K562 (cell line): ENCODE measurements around the gene HP1BP3. TPM values are rescaled to one million over a fixed set of nuclear protein-coding genes. Genes with fewer than 3 reads are reported as not detected.

ENCODE experiments used
- ATAC-seq: fragments of 200-7000 bp; cut with Tn5 transposase; 3 replicates; pipeline ENCODE4 v1.9.1; 2020; ENCODE audit warnings: moderate library complexity
- BruUV-seq: library from RNA; stranded (reverse); fragments of 400-500 nt; replicated peaks from 2 replicates; lab custom pipeline; 2021; lab: Mats Ljungman, UMichigan
- CTCF ChIA-PET: fragments of 300-600 bp; formaldehyde crosslinking; extraction: SDS; loops from one replicate; lab custom pipeline; 2021; ENCODE audit warnings: low intra/inter-chr PET ratio; lab: Yijun Ruan, JAX
- POLR2A ChIA-PET: fragments of 300-600, 350-650 bp; sonication (Branson Sonifier 250); formaldehyde crosslinking; extraction: SDS; loops from one replicate; lab custom pipeline; 2021; ENCODE audit warnings: antibody characterized with exemption, inconsistent platforms; lab: Yijun Ruan, JAX
- DNase-seq, 4 experiments: peaks; one replicate each; pipeline versions ENCODE4 v3.0.0 to v3.0.0-alpha.2; 2011 to 2018; ENCODE audit warnings: low spot score in 3 of 4, mixed read lengths in 3 of 4; ENCODE audit errors: extremely low read depth in 1 of 4
- FAIRE-seq: peaks from 2 replicates; lab custom pipeline; 2011; peaks lifted over from hg19 to GRCh38; lab: Jason Lieb, UNC
- H2AFZ ChIP-seq: 2 replicates; pipeline ENCODE4 v1.6.0; 2011; ENCODE audit warnings: low read depth, low read length, control low read depth, inconsistent platforms
- H3K27ac ChIP-seq: fragments of 200-600 bp; 3 replicates; pipeline ENCODE4 v1.8.0; 2011; ENCODE audit warnings: low read depth, mild to moderate bottlenecking, control low read depth, inconsistent platforms, low read length, moderate library complexity, mixed read lengths; ENCODE audit errors: extremely low read depth
- H3K27me3 ChIP-seq, 2 experiments: fragments of 300-600 bp in 1 of 2; 2 replicates in 1 of 2; 3 replicates in 1 of 2; pipeline versions ENCODE4 v1.6.0 to v1.8.0; 2011; ENCODE audit warnings: inconsistent platforms in 2 of 2, low read length in 2 of 2, mild to moderate bottlenecking in 1 of 2, mixed read lengths in 1 of 2, moderate library complexity in 1 of 2; ENCODE audit not compliant: control insufficient read depth in 2 of 2, insufficient read depth in 2 of 2
- H3K36me3 ChIP-seq: fragments of 300-600 bp; 3 replicates; pipeline ENCODE4 v1.8.0; 2011; ENCODE audit warnings: mild to moderate bottlenecking, low read length, inconsistent platforms; ENCODE audit not compliant: control insufficient read depth, insufficient read depth
- H3K4me1 ChIP-seq, 2 experiments: fragments of 200-600 bp in 1 of 2; replicated peaks in 1 of 2; 2 replicates in 1 of 2; 3 replicates in 1 of 2; pipeline versions ENCODE4 v1.5.1 to v1.8.0; 2011; ENCODE audit warnings: inconsistent platforms in 2 of 2, low read length in 2 of 2, mild to moderate bottlenecking in 1 of 2, mixed read lengths in 1 of 2, moderate library complexity in 1 of 2; ENCODE audit not compliant: control insufficient read depth in 2 of 2, insufficient read depth in 2 of 2
- H3K4me2 ChIP-seq: 2 replicates; pipeline ENCODE4 v1.6.1; 2011; ENCODE audit warnings: low read length, control low read depth, inconsistent platforms, mixed read lengths; ENCODE audit not compliant: insufficient read depth
- H3K4me3 ChIP-seq: fragments of 200-600 bp; sonication (generic), shearing (Covaris generic); 2 replicates; pipeline ENCODE4 v1.5.1; 2016; ENCODE audit warnings: control low read depth, inconsistent platforms
- H3K79me2 ChIP-seq: fragments of 200-600 bp; 3 replicates; pipeline ENCODE4 v1.8.0; 2011; ENCODE audit warnings: low read length, inconsistent platforms; ENCODE audit not compliant: control insufficient read depth, insufficient read depth
- H3K9ac ChIP-seq, 2 experiments: 2 replicates each; pipeline versions ENCODE4 v1.6.0 to v1.6.1; 2011; ENCODE audit warnings: low read depth in 2 of 2, low read length in 2 of 2, control low read depth in 1 of 2, inconsistent platforms in 1 of 2, mild to moderate bottlenecking in 1 of 2, mixed read lengths in 1 of 2; ENCODE audit not compliant: insufficient read depth in 1 of 2
- H3K9me1 ChIP-seq: one replicate; pipeline ENCODE4 v1.6.0; 2011; ENCODE audit warnings: inconsistent platforms, mild to moderate bottlenecking, low read length, moderate library complexity; ENCODE audit not compliant: control insufficient read depth, insufficient read depth
- H3K9me3 ChIP-seq: replicated peaks from 2 replicates; pipeline ENCODE4 v1.5.1; 2011; ENCODE audit warnings: low read depth, low read length, inconsistent platforms; ENCODE audit not compliant: control insufficient read depth, insufficient read depth
- H4K20me1 ChIP-seq: replicated peaks from 2 replicates; pipeline ENCODE4 v1.6.1; 2011; ENCODE audit warnings: low read length, inconsistent platforms, mixed read lengths; ENCODE audit not compliant: control insufficient read depth, insufficient read depth
- GTF2E2 ChIP-seq: fragments of 200-800 bp; sonication (Bioruptor generic); IDR thresholded peaks from 2 replicates; pipeline ENCODE4 v1.6.1; 2016; ENCODE audit warnings: missing genetic modification characterization, missing compliant biosample characterization
- HOXB6 ChIP-seq: fragments of 250-450 bp; sonication (Bioruptor Pico); IDR thresholded peaks from 2 replicates; pipeline ENCODE4 v1.5.1; 2022; ENCODE audit warnings: mild to moderate bottlenecking, borderline replicate concordance
- HSF4 ChIP-seq: fragments of 250-450 bp; sonication (Bioruptor Pico); IDR thresholded peaks from 2 replicates; pipeline ENCODE4 v2.1.2; 2022; ENCODE audit warnings: mild to moderate bottlenecking, moderate library complexity, borderline replicate concordance
- KLF1 ChIP-seq: fragments of 450-650 bp; IDR thresholded peaks from 2 replicates; pipeline ENCODE4 v1.6.1; 2016; ENCODE audit warnings: missing genetic modification characterization, missing compliant biosample characterization
- PRMT5 ChIP-seq: sonication (generic); formaldehyde crosslinking; IDR thresholded peaks from 2 replicates; pipeline ENCODE4 v1.5.0; 2020; ENCODE audit warnings: missing genetic modification reagents
- SRSF9 ChIP-seq: fragments of 200-400 bp; formaldehyde crosslinking; IDR thresholded peaks from 2 replicates; pipeline ENCODE4 v1.6.1; 2017; ENCODE audit warnings: low read depth, low read length, borderline replicate concordance
- STAT5A ChIP-seq: IDR thresholded peaks from 2 replicates; pipeline ENCODE4 v1.6.1; 2012; ENCODE audit warnings: low read length, inconsistent platforms, borderline replicate concordance
- TBL1XR1 ChIP-seq, 2 experiments: IDR thresholded peaks; 2 replicates each; pipeline ENCODE4 v1.6.1; 2012; ENCODE audit warnings: improper control_type of control experiment in 2 of 2, low read length in 2 of 2, mild to moderate bottlenecking in 1 of 2
- TEAD2 ChIP-seq: fragments of 450-650 bp; IDR thresholded peaks from 2 replicates; pipeline ENCODE4 v1.6.1; 2016; ENCODE audit warnings: missing genetic modification characterization, control low read depth, missing compliant biosample characterization
- ZNF224 ChIP-seq: sonication (generic); formaldehyde crosslinking; IDR thresholded peaks from 2 replicates; pipeline ENCODE4 v1.8.0; 2022; ENCODE audit warnings: mild to moderate bottlenecking, missing genetic modification reagents
- ZNF431 ChIP-seq: sonication (generic); formaldehyde crosslinking; IDR thresholded peaks from 2 replicates; pipeline ENCODE4 v1.8.0; 2022; ENCODE audit warnings: mild to moderate bottlenecking, missing genetic modification reagents
- WGBS: fragments of 100-300 bp; shearing (Covaris generic); methylation state at CpG from one replicate; pipeline ENCODE4 v1.1.6; 2016; ENCODE audit warnings: low coverage, mixed read lengths; ENCODE audit not compliant: insufficient coverage; ENCODE audit errors: missing lambda C conversion rate; 5-methylcytosine and 5-hydroxymethylcytosine counted together
- in situ Hi-C: fragments of 300-500 bp; cut with MboI; formaldehyde crosslinking; loops from 4 replicates; pipeline ENCODE4 v1.15.0; 2018; ENCODE audit warnings: inconsistent platforms, mixed read lengths
- intact Hi-C: fragments of 100-400 bp; cut with micrococcal nuclease; formaldehyde crosslinking; loops from 2 replicates; pipeline ENCODE4 v1.14.2; 2022
- polyA plus RNA-seq, 8 experiments: library from polyadenylated mRNA; depleted of rRNA in 4 of 8; stranded (reverse) in 5 of 8; unstranded in 3 of 8; fragments of >200 nt; fragmentation: Nextera tagmentation in 2 of 8; fragmentation: Illumina TruSeq in 1 of 8; extraction: Ambion mirVana in 2 of 8; extraction: Trizol in 1 of 8; gene quantifications; 2 replicates each; pipeline versions ENCODE4 v1.2.1 to v1.2.3, GENCODE V29; 2011 to 2014; ENCODE audit warnings: inconsistent platforms in 1 of 8, missing spikeins in 1 of 8
- total RNA-seq, 7 experiments: library from RNA; depleted of rRNA in 6 of 7; stranded (reverse); fragments of >200 nt in 6 of 7; fragmentation: Illumina TruSeq in 2 of 7; extraction: Trizol in 2 of 7; gene quantifications; 2 replicates each; pipeline versions ENCODE4 v1.2.1 to v1.2.3, GENCODE V29; 2011 to 2021; ENCODE audit warnings: low replicate concordance in 1 of 7

Gene HP1BP3
- total and polyA plus RNA-seq, 9 of the 15 experiments (the other 6 are each of a cell fraction or from before 2014, with no cell fraction given): 57.3 to 513 (median 240) TPM

- CTCF ChIA-PET: no interaction called here
- intact Hi-C loops: no loop called here
- Histone ChIP-seq H3K27me3 (no peaks in the 10 kb centered on the region), H3K4me2 (no peak overlapping the region), H4K20me1 (no peaks in the 10 kb centered on the region), H3K9me1 (no peaks in the 10 kb centered on the region), H3K9me3 (no peaks in the 10 kb centered on the region), H3K4me3 (no peak overlapping the region), H3K36me3 (peaks cover 8% of the 10 kb centered on the region; the same call in 2 of the 3 replicates), H3K4me1 (no peaks in the 10 kb centered on the region; a peak in 3 of 5 replicates), H2AFZ (no peak overlapping the region), H3K9ac (no peak overlapping the region), H3K27ac (no peak overlapping the region), H3K79me2 (no peaks in the 10 kb centered on the region)
- DNase-seq (no peak), FAIRE-seq (peak; percentile 54), ATAC-seq (no peak)
- TF ChIP-seq ZNF224 (CRISPR knock-in tag): no peak
- no peak for TF ChIP-seq ZNF431 (CRISPR knock-in tag)
- no peak for TF ChIP-seq TEAD2 (tag)
- TF ChIP-seq TBL1XR1 (IDR thresholded peaks at IDR 0.05; ENCODE audit: low read length in 2 of 2): no peak
- TF ChIP-seq STAT5A: no peak
- TF ChIP-seq PRMT5 (CRISPR knock-in tag): no peak
- no peak for TF ChIP-seq SRSF9
- no peak for TF ChIP-seq GTF2E2
- TF ChIP-seq HSF4 (CRISPR knock-in tag): no peak
- no peak for TF ChIP-seq KLF1 (tag)
- TF ChIP-seq HOXB6: no peak
- in situ Hi-C loops: no loop called here
- POLR2A ChIA-PET: interaction anchor here (0.8 to 2.6 kb wide), 5 partner anchors 8 to 25 kb away, joined by 3 to 10 read pairs (median 4); partner anchors contain the start of gene HP1BP3
- WGBS: 53% methylated on average over 5 of the region's 5 CpGs
- BruUV-seq: no TSS peak
Measured at GRCh38 chr1:20811916-20812315, 24.8 kb upstream of the HP1BP3 start.
